ENCODE measurements around the gene FAM177B.

FAM177B gene

DNA sequence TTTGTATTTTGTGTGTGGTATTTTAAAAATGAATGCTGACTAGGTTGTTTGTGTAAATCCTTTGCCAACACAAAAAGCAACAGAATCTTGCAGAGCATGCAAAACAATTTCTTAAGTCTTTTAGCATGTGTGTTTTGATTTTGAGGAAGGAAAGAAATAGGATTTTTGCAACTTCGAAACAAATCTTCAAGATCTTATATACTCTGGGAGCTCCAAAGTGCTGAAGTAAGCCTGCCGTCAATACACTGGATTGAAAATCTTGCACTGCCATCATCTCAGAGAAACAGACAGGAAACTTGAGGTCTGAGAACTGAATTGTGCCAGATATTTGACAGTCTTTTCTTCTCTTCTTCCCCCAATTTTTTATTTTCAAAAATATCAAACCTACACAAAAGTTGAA, 48.5 kb downstream of the FAM177B start:
- DNase-seq (ENCODE audit: low read depth in 2 of 2, low spot score in 1 of 2): no peak

DNA sequence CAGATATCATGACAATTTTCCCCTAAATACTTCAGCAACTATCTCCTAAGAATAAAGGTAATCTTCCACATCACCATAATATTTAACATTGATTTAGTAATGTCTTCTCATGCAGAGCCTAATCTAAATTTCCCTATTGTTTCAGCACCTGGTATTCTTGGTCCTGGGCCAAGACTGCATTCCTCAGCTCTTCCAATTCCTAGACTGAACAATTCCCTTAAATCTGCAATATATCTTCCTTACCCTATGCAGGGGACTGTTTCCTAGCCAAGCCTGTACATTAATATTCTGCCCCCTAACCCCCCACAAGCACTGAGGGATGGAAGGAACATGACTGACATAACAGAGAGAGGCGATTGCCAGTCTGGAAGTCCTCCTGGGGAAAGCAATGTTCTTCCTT, 49.1 kb downstream of the FAM177B start:
- no peak for DNase-seq (ENCODE audit: low read depth in 2 of 2, low spot score in 1 of 2)

DNA sequence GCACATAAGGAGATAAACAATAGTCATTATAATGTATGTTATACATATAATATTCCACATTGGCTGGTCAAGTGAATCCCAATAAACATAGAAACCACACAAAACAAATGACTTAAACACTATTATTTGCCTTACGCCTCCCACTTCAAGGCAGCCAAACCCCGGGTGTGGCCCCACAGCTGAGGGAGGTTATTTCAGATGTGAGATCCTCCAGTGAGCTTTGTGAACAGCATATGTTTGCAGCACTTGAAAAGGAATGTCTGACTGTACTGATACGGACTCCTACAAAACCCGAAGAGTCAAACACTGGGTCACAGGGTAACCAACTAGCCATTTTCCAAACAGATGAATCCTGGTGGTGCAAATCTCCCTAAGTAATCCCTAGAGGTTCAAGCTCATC, 50.7 kb downstream of the FAM177B start:
- DNase-seq (ENCODE audit: low read depth in 2 of 2, low spot score in 1 of 2): no peak

GRCh38 chr1:222788402-222789156, 51.6 kb downstream of the FAM177B start:
- no peak for DNase-seq (ENCODE audit: low read depth in 2 of 2, low spot score in 1 of 2)

- no peak for DNase-seq (ENCODE audit: low read depth in 2 of 2, low spot score in 1 of 2)
These were observed 53.1 kb downstream of the FAM177B start for GRCh38 chr1:222790115-222790514.

- no peak for DNase-seq (ENCODE audit: low read depth in 2 of 2, low spot score in 1 of 2)
These were observed 53.5 kb downstream of the FAM177B start for GRCh38 chr1:222790520-222790919.

DNA sequence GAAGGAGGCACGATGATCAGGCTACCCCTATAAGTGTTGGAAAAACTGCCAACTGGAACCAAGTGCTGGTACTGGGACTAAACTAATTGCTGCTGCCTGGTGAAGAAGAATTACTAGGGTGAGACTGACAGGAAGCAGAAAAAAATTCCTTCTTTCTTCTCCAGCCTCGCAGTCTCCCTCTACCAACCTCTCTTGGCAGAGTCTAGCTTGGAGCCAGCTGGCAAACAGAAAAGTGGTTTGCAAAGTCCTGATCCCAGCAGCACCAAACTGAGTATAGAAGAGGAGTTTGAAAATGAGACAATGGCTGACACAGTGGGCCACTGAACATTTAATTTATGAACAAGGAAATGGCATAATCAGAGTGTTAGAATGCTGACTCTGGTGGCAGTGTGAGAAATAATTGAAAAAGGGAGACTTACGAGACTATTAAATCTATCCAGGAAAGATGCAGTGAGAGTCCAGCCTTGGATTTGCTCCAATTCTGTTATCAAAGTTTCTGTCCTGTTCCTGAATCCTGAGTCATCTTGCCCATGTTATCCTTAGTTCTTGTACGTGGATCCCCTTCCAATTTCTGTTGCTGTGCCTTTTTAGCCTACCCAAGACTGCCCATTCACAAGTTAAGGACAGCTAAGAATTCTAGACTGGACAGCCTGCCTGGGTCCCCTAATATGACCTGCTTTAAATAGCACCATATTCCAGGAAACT, 54.2 kb downstream of the FAM177B start:
- DNase-seq (ENCODE audit: low read depth in 2 of 2, low spot score in 1 of 2): no peak

DNA sequence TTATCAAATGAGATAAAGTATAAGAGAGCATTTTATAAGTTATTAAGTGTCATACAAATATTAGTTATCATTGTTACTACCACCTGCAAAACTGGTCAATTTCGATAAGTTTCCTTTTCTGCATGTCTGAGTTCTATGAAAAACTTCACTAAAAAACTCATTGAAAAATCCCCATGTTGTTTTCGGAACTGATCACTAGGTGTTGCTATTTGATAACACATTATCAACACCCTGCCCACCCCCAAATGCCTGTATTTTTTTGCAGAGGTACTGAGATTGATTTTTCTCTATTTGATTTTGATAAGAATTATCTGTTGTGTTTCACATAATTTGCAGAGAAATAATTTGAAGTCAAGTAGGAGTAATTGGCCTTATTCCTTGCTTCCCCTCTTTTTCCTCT, 55.7 kb downstream of the FAM177B start:
- no peak for DNase-seq (ENCODE audit: low read depth in 2 of 2, low spot score in 1 of 2)

DNA sequence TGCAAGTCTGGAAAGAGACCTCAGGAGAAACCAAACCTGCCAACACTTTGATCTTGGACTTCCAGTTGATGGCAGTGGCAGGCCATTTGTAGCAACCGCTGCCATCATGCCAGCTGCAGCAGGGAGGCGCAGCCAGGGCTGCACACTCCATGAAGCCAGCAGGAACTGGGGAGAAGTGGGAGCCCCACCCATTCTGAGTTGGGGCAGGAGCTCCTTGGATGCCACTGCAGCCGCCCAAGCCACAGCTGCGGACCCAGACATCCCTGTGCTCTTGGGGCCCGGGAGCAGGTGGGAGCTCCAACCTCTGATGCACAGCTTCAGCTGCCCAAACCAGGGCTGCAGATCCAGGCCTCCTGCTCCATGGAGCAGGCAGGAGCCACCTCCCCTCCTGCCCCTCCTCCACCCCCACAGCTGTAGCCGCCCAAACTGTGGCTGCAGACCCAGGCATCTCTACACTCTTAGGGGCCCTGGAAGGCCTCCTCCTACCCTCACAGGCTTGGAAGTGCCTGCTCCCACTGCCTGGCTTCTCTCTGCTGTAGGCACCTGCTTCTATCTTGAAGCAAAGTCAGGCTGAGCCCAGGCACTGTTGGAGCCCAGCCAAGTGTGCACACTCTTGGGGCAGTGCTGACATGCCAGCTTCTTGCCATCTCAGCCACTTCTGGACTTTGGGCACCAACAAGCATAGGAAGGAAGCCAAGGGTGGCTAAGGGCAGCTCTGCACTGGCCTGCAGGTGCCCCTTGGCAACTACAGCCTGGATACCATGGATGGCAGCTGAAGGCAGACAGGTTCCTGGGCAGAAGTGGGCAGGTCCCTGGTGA, 57.9 kb downstream of the FAM177B start:
- no peak for DNase-seq (ENCODE audit: low read depth in 2 of 2, low spot score in 1 of 2)

DNA sequence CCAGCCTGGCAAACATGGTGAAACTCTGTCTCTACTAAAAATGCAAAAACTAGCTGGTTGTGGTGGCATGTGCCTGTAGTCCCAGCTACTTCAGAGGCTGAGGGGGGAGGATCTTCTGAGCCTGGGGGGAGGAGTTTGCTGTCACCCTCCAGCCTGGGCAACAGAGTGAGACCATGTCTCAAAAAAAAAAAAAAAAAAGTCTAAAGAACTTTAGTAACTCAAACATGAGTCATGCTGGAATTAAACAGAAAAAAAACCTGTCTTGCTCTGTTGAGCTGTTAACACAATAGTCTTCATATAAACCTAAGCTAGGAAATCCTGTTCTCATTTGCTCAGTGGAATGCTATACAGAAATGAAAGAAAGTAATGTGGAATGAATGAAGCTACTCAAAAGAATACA, 61.1 kb downstream of the FAM177B start:
- no peak for DNase-seq (ENCODE audit: low read depth in 2 of 2, low spot score in 1 of 2)

DNA sequence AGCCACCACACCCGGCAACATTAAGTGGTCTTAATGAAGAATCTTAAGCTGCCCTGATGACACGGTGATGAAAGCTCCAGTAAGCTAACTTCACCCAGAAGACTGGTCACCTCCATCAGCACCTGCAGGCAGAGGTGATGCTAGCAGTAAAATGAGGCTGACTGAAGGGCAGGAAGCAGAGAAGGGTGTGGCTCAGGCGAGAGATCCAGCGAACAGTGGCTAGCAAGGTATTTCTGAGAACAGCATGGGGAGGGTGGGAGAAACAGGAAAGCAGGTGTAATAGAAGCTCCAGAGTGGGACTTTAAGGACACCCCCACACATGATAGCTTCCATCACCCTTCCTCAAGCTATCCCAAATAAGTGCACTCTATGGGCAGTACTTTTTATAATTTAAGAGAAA, 62.0 kb downstream of the FAM177B start:
- no peak for DNase-seq (ENCODE audit: low read depth in 2 of 2, low spot score in 1 of 2)

All from stimulated activated CD8-positive, alpha-beta memory T cell treated with anti-CD3 and anti-CD28 coated beads, Interleukin-4, amount 100 ng/mL, for 4 hours (primary cell).